ENCODE data around the gene SPTBN4. TPM values are rescaled to one million over a fixed set of nuclear protein-coding genes. Genes with fewer than 3 reads are reported as not detected.
A peak's percentile ranks its signal among the peaks of the same experiment; 100 is the strongest.

The SPTBN4 gene
- total RNA-seq, 1 experiment from 2014 or later: 0.82 TPM

GRCh38 chr19:40603389-40604170 lies 136.8 kb downstream of the SPTBN4 start:
- Mint-ChIP-seq H3K9me3 (ENCODE audit: unreplicated experiment) (no peaks in the 10 kb centered on the region), H3K4me3 (ENCODE audit: unreplicated experiment) (peak overlapping the region; percentile 87), H3K4me1 (ENCODE audit: low read depth, unreplicated experiment) (peaks cover 52% of the 10 kb centered on the region), H3K36me3 (ENCODE audit: insufficient read depth, unreplicated experiment) (peaks cover 28% of the 10 kb centered on the region), H3K27ac (ENCODE audit: unreplicated experiment) (peak overlapping the region; percentile 72), H3K27me3 (ENCODE audit: insufficient read depth, unreplicated experiment) (peaks cover 11% of the 10 kb centered on the region)
- BruUV-seq (replicated peaks): TSS peak; percentile 65
- Histone ChIP-seq H3K27me3 (replicated peaks; ENCODE audit: control insufficient read depth, insufficient read depth, low read length) (no peaks in the 10 kb centered on the region; the same call in 1 of the 2 replicates), H3K4me1 (peaks cover 54% of the 10 kb centered on the region), H3K4me3 (ENCODE audit: low read depth, low read length) (peak overlapping the region; percentile 24), H3K36me3 (ENCODE audit: control insufficient read depth, insufficient read depth, low read length) (no peaks in the 10 kb centered on the region), H3K9me3 (no peaks in the 10 kb centered on the region)
- CTCF ChIA-PET: interaction anchor here (0.6 to 4.3 kb wide), 28 partner anchors 10 to 760 kb away, joined by 3 to 45 read pairs (median 4); partner anchors contain the start of genes BLVRB and RAB4B
- TF ChIP-seq, protein P1, sequence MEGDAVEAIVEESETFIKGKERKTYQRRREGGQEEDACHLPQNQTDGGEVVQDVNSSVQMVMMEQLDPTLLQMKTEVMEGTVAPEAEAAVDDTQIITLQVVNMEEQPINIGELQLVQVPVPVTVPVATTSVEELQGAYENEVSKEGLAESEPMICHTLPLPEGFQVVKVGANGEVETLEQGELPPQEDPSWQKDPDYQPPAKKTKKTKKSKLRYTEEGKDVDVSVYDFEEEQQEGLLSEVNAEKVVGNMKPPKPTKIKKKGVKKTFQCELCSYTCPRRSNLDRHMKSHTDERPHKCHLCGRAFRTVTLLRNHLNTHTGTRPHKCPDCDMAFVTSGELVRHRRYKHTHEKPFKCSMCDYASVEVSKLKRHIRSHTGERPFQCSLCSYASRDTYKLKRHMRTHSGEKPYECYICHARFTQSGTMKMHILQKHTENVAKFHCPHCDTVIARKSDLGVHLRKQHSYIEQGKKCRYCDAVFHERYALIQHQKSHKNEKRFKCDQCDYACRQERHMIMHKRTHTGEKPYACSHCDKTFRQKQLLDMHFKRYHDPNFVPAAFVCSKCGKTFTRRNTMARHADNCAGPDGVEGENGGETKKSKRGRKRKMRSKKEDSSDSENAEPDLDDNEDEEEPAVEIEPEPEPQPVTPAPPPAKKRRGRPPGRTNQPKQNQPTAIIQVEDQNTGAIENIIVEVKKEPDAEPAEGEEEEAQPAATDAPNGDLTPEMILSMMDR (IDR thresholded peaks at IDR 0.05; ENCODE audit: insufficient read depth in 1 of 2, low read depth in 1 of 2, low read length in 1 of 2, severe bottlenecking in 1 of 2, unreplicated experiment in 1 of 2): peak in 1 of 2 experiments; percentile 12
- intact Hi-C loops (cut with micrococcal nuclease; ENCODE audit: unreplicated experiment): loop anchor here (1.0 to 5.0 kb wide), 4 partner anchors 11 to 296 kb away; partner anchors contain the start of genes BLVRB and SPTBN4
- DNase-seq: peak; percentile 100
- POLR2A ChIA-PET: interaction anchor here (0.6 to 2.1 kb wide), 8 partner anchors 11 to 377 kb away, joined by 3 to 10 read pairs (median 4); partner anchors contain the start of genes BLVRB, CCNP, COQ8B and ITPKC

DNA sequence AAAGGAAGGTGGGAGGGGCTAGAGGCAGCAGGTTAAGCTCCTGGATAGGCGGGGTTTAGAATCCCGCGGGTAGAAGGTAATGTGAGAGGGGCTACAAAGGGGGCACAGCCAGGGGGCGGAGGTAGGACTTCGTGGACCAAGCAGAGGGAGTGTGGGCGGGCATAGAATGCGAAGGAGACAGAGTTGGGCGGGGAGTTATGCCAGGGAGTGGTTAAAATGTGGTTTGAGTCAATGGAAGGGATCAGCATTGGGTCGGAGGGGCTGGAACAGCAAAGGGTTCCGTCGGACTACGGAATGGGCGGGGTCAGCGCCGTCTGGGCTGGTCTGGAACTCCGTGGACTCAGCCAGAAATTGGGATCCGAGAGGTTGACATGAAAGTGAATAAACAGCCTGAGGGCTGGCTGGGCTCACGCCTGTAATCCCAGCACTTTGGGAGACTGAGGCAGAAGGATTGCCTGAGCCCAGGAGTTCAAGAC lies 137.4 kb downstream of the SPTBN4 start:
- Mint-ChIP-seq H3K4me3 (ENCODE audit: unreplicated experiment) (peak overlapping the region; percentile 87), H3K27ac (ENCODE audit: unreplicated experiment) (peak overlapping the region; percentile 72), H3K9me3 (ENCODE audit: unreplicated experiment) (no peaks in the 10 kb centered on the region), H3K4me1 (ENCODE audit: low read depth, unreplicated experiment) (peaks cover 56% of the 10 kb centered on the region), H3K36me3 (ENCODE audit: insufficient read depth, unreplicated experiment) (peaks cover 28% of the 10 kb centered on the region), H3K27me3 (ENCODE audit: insufficient read depth, unreplicated experiment) (peaks cover 11% of the 10 kb centered on the region)
- no peaks in the 10 kb centered on the region for H3K9me3 ChIP-seq
- peak overlapping the region; percentile 55 for H3K4me3 ChIP-seq (ENCODE audit: low read depth, low read length)
- POLR2A ChIA-PET: interaction anchor here (0.6 to 2.1 kb wide), 7 partner anchors 29 to 377 kb away, joined by 3 to 10 read pairs (median 4); partner anchors contain the start of genes BLVRB, CCNP, COQ8B and ITPKC
- CTCF ChIA-PET: interaction anchor here (0.6 to 4.3 kb wide), 25 partner anchors 10 to 759 kb away, joined by 3 to 45 read pairs (median 5); partner anchors contain the start of genes BLVRB and RAB4B
- H3K27me3 ChIP-seq (replicated peaks; ENCODE audit: control insufficient read depth, insufficient read depth, low read length): no peaks in the 10 kb centered on the region; the same call in 1 of the 2 replicates
- no peaks in the 10 kb centered on the region for H3K36me3 ChIP-seq (ENCODE audit: control insufficient read depth, insufficient read depth, low read length)
- TF ChIP-seq, protein P1 (IDR thresholded peaks at IDR 0.05; ENCODE audit: insufficient read depth in 1 of 2, low read depth in 1 of 2, low read length in 1 of 2, severe bottlenecking in 1 of 2, unreplicated experiment in 1 of 2): no peak
- intact Hi-C loops (cut with micrococcal nuclease; ENCODE audit: unreplicated experiment): loop anchor here (2.0 to 5.0 kb wide), 3 partner anchors 33 to 297 kb away; partner anchors contain the start of genes BLVRB and SPTBN4
- peak in 1 of 2 experiments; percentile 42 for DNase-seq
- no TSS peak for BruUV-seq (replicated peaks)
- peaks cover 54% of the 10 kb centered on the region for H3K4me1 ChIP-seq
